Measurements from ENCODE around the gene EPN3.

DNA sequence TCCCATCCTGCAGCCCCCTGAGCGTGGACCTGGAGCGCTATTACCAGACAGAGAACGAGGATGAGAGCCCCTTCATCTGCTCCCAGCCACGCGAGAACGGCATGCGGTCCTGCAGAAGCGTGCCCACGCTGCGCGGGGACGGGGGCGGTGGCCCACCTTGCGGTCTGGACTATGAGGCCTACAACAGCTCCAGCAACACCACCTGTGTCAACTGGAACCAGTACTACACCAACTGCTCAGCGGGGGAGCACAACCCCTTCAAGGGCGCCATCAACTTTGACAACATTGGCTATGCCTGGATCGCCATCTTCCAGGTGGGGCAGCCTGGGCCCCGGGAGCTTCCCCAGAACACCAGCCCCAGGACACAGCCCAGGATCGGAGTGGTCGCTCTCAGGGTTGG lies 40.0 kb downstream of the EPN3 start:
- TF ChIP-seq, protein P1, sequence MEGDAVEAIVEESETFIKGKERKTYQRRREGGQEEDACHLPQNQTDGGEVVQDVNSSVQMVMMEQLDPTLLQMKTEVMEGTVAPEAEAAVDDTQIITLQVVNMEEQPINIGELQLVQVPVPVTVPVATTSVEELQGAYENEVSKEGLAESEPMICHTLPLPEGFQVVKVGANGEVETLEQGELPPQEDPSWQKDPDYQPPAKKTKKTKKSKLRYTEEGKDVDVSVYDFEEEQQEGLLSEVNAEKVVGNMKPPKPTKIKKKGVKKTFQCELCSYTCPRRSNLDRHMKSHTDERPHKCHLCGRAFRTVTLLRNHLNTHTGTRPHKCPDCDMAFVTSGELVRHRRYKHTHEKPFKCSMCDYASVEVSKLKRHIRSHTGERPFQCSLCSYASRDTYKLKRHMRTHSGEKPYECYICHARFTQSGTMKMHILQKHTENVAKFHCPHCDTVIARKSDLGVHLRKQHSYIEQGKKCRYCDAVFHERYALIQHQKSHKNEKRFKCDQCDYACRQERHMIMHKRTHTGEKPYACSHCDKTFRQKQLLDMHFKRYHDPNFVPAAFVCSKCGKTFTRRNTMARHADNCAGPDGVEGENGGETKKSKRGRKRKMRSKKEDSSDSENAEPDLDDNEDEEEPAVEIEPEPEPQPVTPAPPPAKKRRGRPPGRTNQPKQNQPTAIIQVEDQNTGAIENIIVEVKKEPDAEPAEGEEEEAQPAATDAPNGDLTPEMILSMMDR (IDR thresholded peaks at IDR 0.05) = no peak
- TF ChIP-seq POLR2A (IDR thresholded peaks at IDR 0.05) = no peak
